Natural killer cell (primary cell): Measurements from ENCODE around the gene DCDC2. TPM values are rescaled to one million over a fixed set of nuclear protein-coding genes. Genes with fewer than 3 reads are reported as not detected.

Experiments used
- ATAC-seq, 3 donors: fragments of 150-1000 bp in 2 of 3; fragments of 200-7000 bp in 1 of 3; cut with Tn5 transposase; 1 replicate in 1 of 3; 2 replicates in 2 of 3; pipeline ENCODE4 v1.10.0; 2021; ENCODE audit warnings: mild to moderate bottlenecking in 2 of 3, moderate library complexity in 2 of 3
- DNase-seq, 2 donors: peaks; one replicate each; pipeline versions ENCODE4 v3.0.0 to v3.0.0-alpha.2; 2013 to 2021; ENCODE audit warnings: mixed read lengths in 1 of 2
- H3K27ac ChIP-seq: one replicate; pipeline ENCODE4 v1.5.1; 2013; ENCODE audit warnings: mild to moderate bottlenecking, low read length
- H3K27me3 ChIP-seq: one replicate; pipeline ENCODE4 v1.6.1; 2013; ENCODE audit warnings: low read length; ENCODE audit not compliant: control insufficient read depth, insufficient read depth
- H3K36me3 ChIP-seq: one replicate; pipeline ENCODE4 v1.6.1; 2013; ENCODE audit warnings: low read length; ENCODE audit not compliant: control insufficient read depth, insufficient read depth
- H3K4me1 ChIP-seq: one replicate; pipeline ENCODE4 v1.6.1; 2013; ENCODE audit warnings: low read length; ENCODE audit not compliant: control insufficient read depth, insufficient read depth
- H3K4me3 ChIP-seq: one replicate; pipeline ENCODE4 v1.5.1; 2013; ENCODE audit warnings: low read length
- H3K9me3 ChIP-seq: one replicate; pipeline ENCODE4 v1.6.1; 2013; ENCODE audit warnings: low read length; ENCODE audit not compliant: control insufficient read depth, insufficient read depth
- H3K27ac Mint-ChIP-seq, 2 donors: one replicate each; pipeline ENCODE4 v1.8.0; 2022; ENCODE audit warnings: mild to moderate bottlenecking in 2 of 2, mixed read lengths in 2 of 2, moderate library complexity in 1 of 2
- H3K27me3 Mint-ChIP-seq, 2 donors: one replicate each; pipeline ENCODE4 v1.8.0; 2022; ENCODE audit warnings: low read depth in 2 of 2, mixed read lengths in 2 of 2
- H3K36me3 Mint-ChIP-seq: one replicate; pipeline ENCODE4 v1.8.0; 2022; ENCODE audit warnings: mixed read lengths
- H3K4me1 Mint-ChIP-seq, 2 donors: one replicate each; pipeline ENCODE4 v1.8.0; 2022; ENCODE audit warnings: mixed read lengths in 2 of 2
- H3K4me3 Mint-ChIP-seq: one replicate; pipeline ENCODE4 v1.8.0; 2022; ENCODE audit warnings: mild to moderate bottlenecking, moderate library complexity, mixed read lengths
- H3K9me3 Mint-ChIP-seq, 2 donors: one replicate each; pipeline ENCODE4 v1.8.0; 2022; ENCODE audit warnings: mixed read lengths in 2 of 2
- WGBS: methylation state at CpG from one replicate; pipeline ENCODE4 v1.1.7; 2013; ENCODE audit warnings: missing lambda C conversion rate; ENCODE audit not compliant: insufficient coverage; 5-methylcytosine and 5-hydroxymethylcytosine counted together
- intact Hi-C: fragments of 100-400 bp; cut with micrococcal nuclease; formaldehyde crosslinking; loops from one replicate; pipeline ENCODE4 v1.14.2; 2022
- total RNA-seq, 4 donors: library from RNA; stranded (reverse); fragments of 120-200 nt in 1 of 4; gene quantifications; one replicate each; pipeline versions ENCODE4 v1.2.3 to v1.2.4, GENCODE V29; 2013 to 2022
- TF ChIP-seq, protein P1 (sequence below): fragments of 200-600 bp; IDR thresholded peaks from one replicate; pipeline ENCODE4 v1.8.0; 2022; ENCODE audit warnings: antibody characterized with exemption

DCDC2 gene
- total RNA-seq, 3 donors from 2014 or later (not counting 1 experiment from before 2014, with no cell fraction given), result not detected

DNA sequence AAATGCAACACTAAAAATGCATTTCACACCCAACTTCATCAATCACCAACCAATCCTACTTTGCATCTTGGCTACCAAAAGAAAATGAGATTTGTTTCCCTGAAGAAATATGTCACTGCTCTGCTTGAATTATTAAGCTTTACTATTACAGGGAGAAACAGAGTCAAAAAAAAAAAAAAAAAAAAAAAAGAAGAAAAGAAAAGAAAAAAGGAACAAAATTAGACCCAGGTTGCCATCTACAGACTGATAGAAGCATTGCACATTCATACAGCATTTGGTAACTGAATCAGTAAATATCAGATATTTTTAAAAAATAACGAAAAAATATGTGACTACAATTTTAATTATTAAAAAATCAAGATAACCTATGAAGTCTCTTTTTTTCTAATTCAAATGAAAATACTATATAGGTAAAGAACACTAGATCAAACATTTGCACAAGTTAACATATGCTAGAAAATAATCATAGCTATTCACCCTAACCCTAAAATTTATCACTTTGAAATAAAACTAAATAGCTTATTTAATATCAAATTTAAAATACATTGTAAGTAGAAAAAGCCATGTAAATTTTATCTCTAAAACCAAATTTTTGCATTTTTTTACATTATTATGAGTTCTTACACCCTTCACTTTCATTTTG lies 83.3 kb downstream of the DCDC2 start:
- DNase-seq, result peak in 1 of 2 donors; percentile 7
- intact Hi-C loops, result no loop called here
- no peak overlapping the region for H3K27ac Mint-ChIP-seq

DNA sequence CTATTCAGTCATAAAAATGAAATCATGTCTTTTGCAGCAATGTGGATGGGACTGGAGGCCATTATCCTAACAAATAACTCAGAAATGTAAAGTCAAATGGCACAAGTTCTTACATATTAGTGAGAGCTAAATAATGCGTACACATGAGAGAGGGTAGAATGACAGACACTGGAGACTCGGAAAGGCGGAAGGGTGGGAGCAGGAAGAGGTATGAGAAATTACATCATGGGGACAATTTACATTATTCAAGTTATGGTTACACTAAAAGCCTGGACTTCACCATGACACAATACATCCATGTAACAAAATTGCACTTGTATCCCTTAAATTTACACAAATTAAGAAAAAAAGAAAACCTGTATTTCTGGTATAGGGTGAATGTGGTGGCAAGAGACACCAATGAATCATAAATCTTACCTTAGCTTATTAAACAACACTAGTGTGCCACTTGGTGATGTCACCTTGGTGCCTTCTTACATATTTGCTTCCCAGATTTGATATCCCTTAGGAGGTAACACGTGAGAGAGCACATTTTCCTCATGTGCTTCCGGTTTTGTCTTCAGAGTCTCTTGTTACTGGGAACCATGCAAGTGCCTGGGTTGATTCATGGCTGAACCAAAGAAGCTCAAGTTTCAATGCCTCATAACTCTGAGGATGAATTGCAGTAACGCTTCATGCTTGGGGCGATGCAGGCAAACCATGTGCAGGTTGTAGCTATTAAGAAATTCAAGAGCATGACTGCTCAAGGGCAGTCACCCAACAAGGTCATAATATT lies 84.6 kb downstream of the DCDC2 start:
- intact Hi-C loops, result no loop called here
- H3K27me3 ChIP-seq, result no peaks in the 10 kb centered on the region
- no peak for DNase-seq

More for the DNA sequence above, 83.3 kb downstream of the DCDC2 start:
- H3K27me3 ChIP-seq, result peaks cover under 1% of the 10 kb centered on the region
- no peaks in the 10 kb centered on the region for H3K4me1 Mint-ChIP-seq
- H3K9me3 Mint-ChIP-seq, result no peaks in the 10 kb centered on the region
- no peaks in the 10 kb centered on the region for H3K4me1 ChIP-seq
- no peaks in the 10 kb centered on the region for H3K9me3 ChIP-seq
- TF ChIP-seq, protein P1, sequence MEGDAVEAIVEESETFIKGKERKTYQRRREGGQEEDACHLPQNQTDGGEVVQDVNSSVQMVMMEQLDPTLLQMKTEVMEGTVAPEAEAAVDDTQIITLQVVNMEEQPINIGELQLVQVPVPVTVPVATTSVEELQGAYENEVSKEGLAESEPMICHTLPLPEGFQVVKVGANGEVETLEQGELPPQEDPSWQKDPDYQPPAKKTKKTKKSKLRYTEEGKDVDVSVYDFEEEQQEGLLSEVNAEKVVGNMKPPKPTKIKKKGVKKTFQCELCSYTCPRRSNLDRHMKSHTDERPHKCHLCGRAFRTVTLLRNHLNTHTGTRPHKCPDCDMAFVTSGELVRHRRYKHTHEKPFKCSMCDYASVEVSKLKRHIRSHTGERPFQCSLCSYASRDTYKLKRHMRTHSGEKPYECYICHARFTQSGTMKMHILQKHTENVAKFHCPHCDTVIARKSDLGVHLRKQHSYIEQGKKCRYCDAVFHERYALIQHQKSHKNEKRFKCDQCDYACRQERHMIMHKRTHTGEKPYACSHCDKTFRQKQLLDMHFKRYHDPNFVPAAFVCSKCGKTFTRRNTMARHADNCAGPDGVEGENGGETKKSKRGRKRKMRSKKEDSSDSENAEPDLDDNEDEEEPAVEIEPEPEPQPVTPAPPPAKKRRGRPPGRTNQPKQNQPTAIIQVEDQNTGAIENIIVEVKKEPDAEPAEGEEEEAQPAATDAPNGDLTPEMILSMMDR, result peak; percentile 19
- H3K4me3 Mint-ChIP-seq, result no peak overlapping the region
- peaks cover 0 to 20% of the 10 kb centered on the region in 2 donors for H3K27me3 Mint-ChIP-seq
- ATAC-seq, result no peak
- no peak overlapping the region for H3K27ac ChIP-seq
- H3K36me3 ChIP-seq, result no peaks in the 10 kb centered on the region
- no peaks in the 10 kb centered on the region for H3K36me3 Mint-ChIP-seq
- no peak overlapping the region for H3K4me3 ChIP-seq
- WGBS, result no CpG with 5 or more reads among the region's 1 CpG

DNA sequence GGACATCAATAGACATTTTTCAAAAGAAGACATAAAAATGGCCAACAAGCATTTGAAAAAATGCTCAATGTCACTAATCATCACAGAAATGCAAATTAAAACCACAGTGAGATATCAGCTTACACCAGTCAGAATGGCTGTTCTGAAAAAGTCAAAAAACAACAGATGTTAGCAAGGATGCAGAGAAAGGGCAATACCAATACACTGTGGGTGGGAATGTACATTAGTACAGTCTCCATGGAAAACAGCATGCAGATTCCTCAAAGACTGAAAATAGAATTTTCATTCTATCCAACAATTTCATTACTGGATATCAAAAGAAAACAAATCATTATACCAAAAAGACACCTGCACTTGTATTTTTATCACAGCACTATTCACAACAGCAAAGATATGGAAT lies 85.3 kb downstream of the DCDC2 start:
- Histone ChIP-seq H3K9me3 (no peaks in the 10 kb centered on the region), H3K4me3 (no peak overlapping the region), H3K27me3 (no peaks in the 10 kb centered on the region), H3K4me1 (no peaks in the 10 kb centered on the region), H3K27ac (no peak overlapping the region), H3K36me3 (no peaks in the 10 kb centered on the region)
- TF ChIP-seq, protein P1, result no peak
- Mint-ChIP-seq H3K27ac (no peak overlapping the region), H3K27me3 (peaks cover 0 to 17% of the 10 kb centered on the region in 2 donors), H3K4me1 (no peaks in the 10 kb centered on the region), H3K9me3 (no peaks in the 10 kb centered on the region), H3K36me3 (no peaks in the 10 kb centered on the region), H3K4me3 (no peak overlapping the region)
- intact Hi-C loops, result no loop called here
- no peak for DNase-seq
- ATAC-seq, result no peak

More for the DNA sequence above, 84.6 kb downstream of the DCDC2 start:
- Mint-ChIP-seq H3K27me3 (peaks cover 0 to 20% of the 10 kb centered on the region in 2 donors), H3K36me3 (no peaks in the 10 kb centered on the region), H3K4me3 (no peak overlapping the region), H3K9me3 (no peaks in the 10 kb centered on the region), H3K27ac (no peak overlapping the region), H3K4me1 (no peaks in the 10 kb centered on the region)
- TF ChIP-seq, protein P1, result no peak
- H3K9me3 ChIP-seq, result no peaks in the 10 kb centered on the region
- no peak overlapping the region for H3K27ac ChIP-seq
- no peaks in the 10 kb centered on the region for H3K36me3 ChIP-seq
- no peak overlapping the region for H3K4me3 ChIP-seq
- no peaks in the 10 kb centered on the region for H3K4me1 ChIP-seq
- 73% methylated on average over 7 of the region's 7 CpGs for WGBS
- no peak for ATAC-seq
